Neural cell (in vitro differentiated cells): ENCODE data around the gene ZFYVE1.

Experiments used
- CTCF ChIP-seq: fragments of 450-650 bp; IDR thresholded peaks from 2 replicates; pipeline ENCODE4 v1.5.1; 2014; ENCODE audit warnings: antibody characterized with exemption, mild to moderate bottlenecking, moderate library complexity; ENCODE audit not compliant: poor library complexity, severe bottlenecking
- EP300 ChIP-seq: fragments of 450-650 bp; conservative IDR thresholded peaks from 2 replicates; pipeline ENCODE4 v1.6.1; 2014; ENCODE audit warnings: antibody characterized with exemption, mild to moderate bottlenecking, moderate library complexity; ENCODE audit not compliant: poor library complexity, severe bottlenecking
- EZH2 ChIP-seq: fragments of 200-600, 300-800 bp; shearing (Covaris generic), sonication (generic); IDR thresholded peaks from 2 replicates; pipeline ENCODE4 v1.6.1; 2014; ENCODE audit warnings: antibody characterized with exemption, low read length, borderline replicate concordance, mild to moderate bottlenecking; ENCODE audit not compliant: insufficient read depth, poor library complexity, severe bottlenecking
- MXI1 ChIP-seq: fragments of 450-650 bp; conservative IDR thresholded peaks from 2 replicates; pipeline ENCODE4 v1.6.1; 2014; ENCODE audit warnings: antibody characterized with exemption, mild to moderate bottlenecking; ENCODE audit not compliant: poor library complexity, severe bottlenecking
- TAF1 ChIP-seq: IDR thresholded peaks from 2 replicates; pipeline ENCODE4 v1.6.1; 2012; ENCODE audit warnings: low read depth

- no peak for TF ChIP-seq MXI1
- TF ChIP-seq EP300, result no peak
- TF ChIP-seq CTCF, result no peak
- no peak for TF ChIP-seq EZH2
- TF ChIP-seq TAF1, result no peak
Measured at GRCh38 chr14:72941286-72941985, 85.5 kb downstream of the ZFYVE1 start.
